Measurements from ENCODE around the gene ATP10D.
A peak's percentile ranks its signal among the peaks of the same experiment; 100 is the strongest.

Gene ATP10D

GRCh38 chr4:47471064-47471463 lies 14.0 kb upstream of the ATP10D start:
- H3K27ac Mint-ChIP-seq, result peak overlapping the region in 1 of 3 experiments; percentile 39
- no peak overlapping the region for H3K4me3 Mint-ChIP-seq
- H3K9me3 Mint-ChIP-seq, result no peaks in the 10 kb centered on the region
- H3K27me3 Mint-ChIP-seq (ENCODE audit: low read depth), result no peaks in the 10 kb centered on the region
- H3K4me1 Mint-ChIP-seq, result peaks cover 6% of the 10 kb centered on the region
- no peaks in the 10 kb centered on the region for H3K36me3 Mint-ChIP-seq (ENCODE audit: low read depth)
- TF ChIP-seq CTCF (IDR thresholded peaks at IDR 0.05; ENCODE audit: unreplicated experiment in 3 of 3), result no peak

- H3K27me3 Mint-ChIP-seq (ENCODE audit: low read depth), result no peaks in the 10 kb centered on the region
- no peak overlapping the region for H3K27ac Mint-ChIP-seq
- H3K4me3 Mint-ChIP-seq, result no peak overlapping the region
- no peaks in the 10 kb centered on the region for H3K9me3 Mint-ChIP-seq
- H3K4me1 Mint-ChIP-seq, result peaks cover 6% of the 10 kb centered on the region
- no peak for TF ChIP-seq CTCF (IDR thresholded peaks at IDR 0.05; ENCODE audit: unreplicated experiment in 3 of 3)
- H3K36me3 Mint-ChIP-seq (ENCODE audit: low read depth), result no peaks in the 10 kb centered on the region
These were observed 13.5 kb upstream of the ATP10D start for GRCh38 chr4:47471591-47471990.

- H3K27ac Mint-ChIP-seq, result no peak overlapping the region
- peaks cover 6% of the 10 kb centered on the region for H3K4me1 Mint-ChIP-seq
- H3K36me3 Mint-ChIP-seq (ENCODE audit: low read depth), result no peaks in the 10 kb centered on the region
- no peak overlapping the region for H3K4me3 Mint-ChIP-seq
- H3K9me3 Mint-ChIP-seq, result no peaks in the 10 kb centered on the region
- H3K27me3 Mint-ChIP-seq (ENCODE audit: low read depth), result no peaks in the 10 kb centered on the region
- no peak for TF ChIP-seq CTCF (IDR thresholded peaks at IDR 0.05; ENCODE audit: unreplicated experiment in 3 of 3)
These were observed 11.8 kb upstream of the ATP10D start for GRCh38 chr4:47473141-47473750.

- Mint-ChIP-seq H3K27ac (no peak overlapping the region), H3K4me3 (no peak overlapping the region), H3K27me3 (ENCODE audit: low read depth) (no peaks in the 10 kb centered on the region), H3K4me1 (no peaks in the 10 kb centered on the region), H3K9me3 (no peaks in the 10 kb centered on the region), H3K36me3 (ENCODE audit: low read depth) (no peaks in the 10 kb centered on the region)
- no peak for TF ChIP-seq CTCF (IDR thresholded peaks at IDR 0.05; ENCODE audit: unreplicated experiment in 3 of 3)
These were observed 10.3 kb upstream of the ATP10D start for GRCh38 chr4:47474799-47475198.

GRCh38 chr4:47475411-47475810 lies 9.7 kb upstream of the ATP10D start:
- Mint-ChIP-seq H3K36me3 (ENCODE audit: low read depth) (no peaks in the 10 kb centered on the region), H3K27ac (no peak overlapping the region), H3K4me3 (no peak overlapping the region), H3K9me3 (no peaks in the 10 kb centered on the region), H3K27me3 (ENCODE audit: low read depth) (no peaks in the 10 kb centered on the region), H3K4me1 (no peaks in the 10 kb centered on the region)
- no peak for TF ChIP-seq CTCF (IDR thresholded peaks at IDR 0.05; ENCODE audit: unreplicated experiment in 3 of 3)

- Mint-ChIP-seq H3K27me3 (ENCODE audit: low read depth) (no peaks in the 10 kb centered on the region), H3K9me3 (no peaks in the 10 kb centered on the region), H3K27ac (no peak overlapping the region), H3K36me3 (ENCODE audit: low read depth) (no peaks in the 10 kb centered on the region), H3K4me3 (no peak overlapping the region), H3K4me1 (no peaks in the 10 kb centered on the region)
- no peak for TF ChIP-seq CTCF (IDR thresholded peaks at IDR 0.05; ENCODE audit: unreplicated experiment in 3 of 3)
These were observed 6.3 kb upstream of the ATP10D start for GRCh38 chr4:47478804-47479203.

Measured in nephron (organoid).